HepG2 (cell line): ENCODE data around the gene MED28. TPM values are rescaled to one million over a fixed set of nuclear protein-coding genes. Genes with fewer than 3 reads are reported as not detected.

Experiments used
- SMC3 ChIP-seq: IDR thresholded peaks from 2 replicates; pipeline ENCODE4 v1.6.1; 2011; ENCODE audit warnings: low read length, improper control_type of control experiment
- ZKSCAN1 ChIP-seq: fragments of 150-350 bp; IDR thresholded peaks from 2 replicates; pipeline ENCODE4 v1.6.1; 2014; ENCODE audit warnings: low read length
- polyA plus RNA-seq, 8 experiments: library from polyadenylated mRNA; depleted of rRNA in 3 of 8; stranded (reverse) in 7 of 8; unstranded in 1 of 8; fragments of >200 nt; fragmentation: Illumina TruSeq in 4 of 8; extraction: Trizol in 4 of 8; gene quantifications; 2 replicates each; pipeline versions ENCODE4 v1.2.1 to v1.2.3, GENCODE V29; 2011 to 2016; ENCODE audit warnings: low read depth in 4 of 8, missing spikeins in 1 of 8, mixed read lengths in 1 of 8; ENCODE audit not compliant: insufficient read depth in 1 of 8
- total RNA-seq, 5 experiments: library from RNA; depleted of rRNA; stranded (reverse); fragments of >200 nt; fragmentation: Illumina TruSeq; extraction: Trizol; gene quantifications; 2 replicates each; pipeline ENCODE4 v1.2.3, GENCODE V29; 2016; ENCODE audit warnings: low read depth in 1 of 5
- TF ChIP-seq, protein P1 (sequence below): sonication (generic); formaldehyde crosslinking; IDR thresholded peaks from 2 replicates; pipeline ENCODE4 v1.9.0; 2021; ENCODE audit warnings: mild to moderate bottlenecking, missing genetic modification reagents
- TF ChIP-seq, protein P2 (sequence below): sonication (generic); formaldehyde crosslinking; IDR thresholded peaks from 2 replicates; pipeline ENCODE4 v1.4.0; 2020; ENCODE audit warnings: missing genetic modification reagents, mild to moderate bottlenecking, borderline replicate concordance

MED28 gene
- total and polyA plus RNA-seq, 2 of the 13 experiments (the other 11 are each of a cell fraction or from before 2014, with no cell fraction given), result 41.3 to 65.7 TPM

DNA sequence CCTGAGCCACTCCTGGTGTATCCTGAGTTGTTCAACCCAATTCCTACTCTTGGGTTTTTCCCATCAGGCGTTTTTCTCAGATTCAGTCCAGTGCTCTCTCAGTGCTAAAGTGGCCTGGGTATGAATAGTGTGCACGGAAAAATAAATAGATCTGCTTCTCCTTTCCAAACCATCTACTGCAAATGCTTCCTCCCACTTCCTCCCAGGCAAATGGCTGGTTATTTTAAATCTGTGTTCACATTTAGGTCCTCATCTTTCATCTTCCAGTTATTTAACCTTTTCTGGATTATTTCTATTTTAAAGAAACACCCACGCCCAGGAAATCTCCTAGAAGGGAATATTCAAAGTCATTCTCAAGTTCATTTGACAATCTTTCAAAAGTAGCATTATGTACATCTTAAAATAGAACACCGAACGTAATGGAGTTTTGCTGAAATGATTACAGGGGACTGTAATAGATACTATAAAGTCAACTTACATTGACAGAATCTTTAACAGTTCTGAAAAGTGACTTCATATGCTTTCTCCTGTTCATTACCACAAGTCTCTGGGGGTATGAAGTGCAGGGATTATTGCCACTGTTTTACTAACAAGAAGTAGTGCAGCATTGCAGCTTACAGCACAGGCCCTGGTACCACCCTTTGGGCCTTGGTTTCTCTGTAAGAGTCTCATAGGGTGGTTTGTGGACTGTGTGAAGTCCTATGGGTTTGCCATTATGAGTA, 66.3 kb downstream of the MED28 start (continued):
- TF ChIP-seq, protein P1, sequence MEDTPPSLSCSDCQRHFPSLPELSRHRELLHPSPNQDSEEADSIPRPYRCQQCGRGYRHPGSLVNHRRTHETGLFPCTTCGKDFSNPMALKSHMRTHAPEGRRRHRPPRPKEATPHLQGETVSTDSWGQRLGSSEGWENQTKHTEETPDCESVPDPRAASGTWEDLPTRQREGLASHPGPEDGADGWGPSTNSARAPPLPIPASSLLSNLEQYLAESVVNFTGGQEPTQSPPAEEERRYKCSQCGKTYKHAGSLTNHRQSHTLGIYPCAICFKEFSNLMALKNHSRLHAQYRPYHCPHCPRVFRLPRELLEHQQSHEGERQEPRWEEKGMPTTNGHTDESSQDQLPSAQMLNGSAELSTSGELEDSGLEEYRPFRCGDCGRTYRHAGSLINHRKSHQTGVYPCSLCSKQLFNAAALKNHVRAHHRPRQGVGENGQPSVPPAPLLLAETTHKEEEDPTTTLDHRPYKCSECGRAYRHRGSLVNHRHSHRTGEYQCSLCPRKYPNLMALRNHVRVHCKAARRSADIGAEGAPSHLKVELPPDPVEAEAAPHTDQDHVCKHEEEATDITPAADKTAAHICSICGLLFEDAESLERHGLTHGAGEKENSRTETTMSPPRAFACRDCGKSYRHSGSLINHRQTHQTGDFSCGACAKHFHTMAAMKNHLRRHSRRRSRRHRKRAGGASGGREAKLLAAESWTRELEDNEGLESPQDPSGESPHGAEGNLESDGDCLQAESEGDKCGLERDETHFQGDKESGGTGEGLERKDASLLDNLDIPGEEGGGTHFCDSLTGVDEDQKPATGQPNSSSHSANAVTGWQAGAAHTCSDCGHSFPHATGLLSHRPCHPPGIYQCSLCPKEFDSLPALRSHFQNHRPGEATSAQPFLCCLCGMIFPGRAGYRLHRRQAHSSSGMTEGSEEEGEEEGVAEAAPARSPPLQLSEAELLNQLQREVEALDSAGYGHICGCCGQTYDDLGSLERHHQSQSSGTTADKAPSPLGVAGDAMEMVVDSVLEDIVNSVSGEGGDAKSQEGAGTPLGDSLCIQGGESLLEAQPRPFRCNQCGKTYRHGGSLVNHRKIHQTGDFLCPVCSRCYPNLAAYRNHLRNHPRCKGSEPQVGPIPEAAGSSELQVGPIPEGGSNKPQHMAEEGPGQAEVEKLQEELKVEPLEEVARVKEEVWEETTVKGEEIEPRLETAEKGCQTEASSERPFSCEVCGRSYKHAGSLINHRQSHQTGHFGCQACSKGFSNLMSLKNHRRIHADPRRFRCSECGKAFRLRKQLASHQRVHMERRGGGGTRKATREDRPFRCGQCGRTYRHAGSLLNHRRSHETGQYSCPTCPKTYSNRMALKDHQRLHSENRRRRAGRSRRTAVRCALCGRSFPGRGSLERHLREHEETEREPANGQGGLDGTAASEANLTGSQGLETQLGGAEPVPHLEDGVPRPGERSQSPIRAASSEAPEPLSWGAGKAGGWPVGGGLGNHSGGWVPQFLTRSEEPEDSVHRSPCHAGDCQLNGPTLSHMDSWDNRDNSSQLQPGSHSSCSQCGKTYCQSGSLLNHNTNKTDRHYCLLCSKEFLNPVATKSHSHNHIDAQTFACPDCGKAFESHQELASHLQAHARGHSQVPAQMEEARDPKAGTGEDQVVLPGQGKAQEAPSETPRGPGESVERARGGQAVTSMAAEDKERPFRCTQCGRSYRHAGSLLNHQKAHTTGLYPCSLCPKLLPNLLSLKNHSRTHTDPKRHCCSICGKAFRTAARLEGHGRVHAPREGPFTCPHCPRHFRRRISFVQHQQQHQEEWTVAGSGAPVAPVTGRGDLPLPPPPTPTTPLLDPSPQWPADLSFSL (CRISPR knock-in tag), result no peak
- TF ChIP-seq ZKSCAN1 (no peak), SMC3 (no peak)
- TF ChIP-seq, protein P2, sequence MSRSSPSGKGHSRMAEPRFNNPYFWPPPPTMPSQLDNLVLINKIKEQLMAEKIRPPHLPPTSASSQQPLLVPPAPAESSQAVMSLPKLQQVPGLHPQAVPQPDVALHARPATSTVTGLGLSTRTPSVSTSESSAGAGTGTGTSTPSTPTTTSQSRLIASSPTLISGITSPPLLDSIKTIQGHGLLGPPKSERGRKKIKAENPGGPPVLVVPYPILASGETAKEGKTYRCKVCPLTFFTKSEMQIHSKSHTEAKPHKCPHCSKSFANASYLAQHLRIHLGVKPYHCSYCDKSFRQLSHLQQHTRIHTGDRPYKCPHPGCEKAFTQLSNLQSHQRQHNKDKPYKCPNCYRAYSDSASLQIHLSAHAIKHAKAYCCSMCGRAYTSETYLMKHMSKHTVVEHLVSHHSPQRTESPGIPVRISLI (CRISPR knock-in tag), result no peak
